Spleen (tissue), 7 donors: ENCODE results near the gene TUBB8.

Source experiments
- CTCF ChIP-seq, 11 experiments: fragments of 200-600 bp in 7 of 11; fragments of 450-650 bp in 4 of 11; sonication (generic) in 4 of 11; IDR thresholded peaks in 8 of 11; conservative IDR thresholded peaks in 3 of 11; 1 replicate in 7 of 11; 2 replicates in 4 of 11; pipeline versions ENCODE4 v1.4.0 to v1.8.0; 2016 to 2021; ENCODE audit warnings: antibody characterized with exemption in 11 of 11, inconsistent platforms in 4 of 11, mild to moderate bottlenecking in 1 of 11
- POLR2A ChIP-seq, 3 donors: fragments of 450-650 bp; IDR thresholded peaks; one replicate each; pipeline ENCODE4 v1.5.1; 2017; ENCODE audit warnings: antibody characterized with exemption in 3 of 3, mild to moderate bottlenecking in 1 of 3
- donor health status: DM: no; HTN: no; CAD: no; lungs with moderate emphysema.
- donor health status: DM: no; HTN: no; CAD: no.
- donor health status: DM: no; HTN: no; CAD: no.

DNA sequence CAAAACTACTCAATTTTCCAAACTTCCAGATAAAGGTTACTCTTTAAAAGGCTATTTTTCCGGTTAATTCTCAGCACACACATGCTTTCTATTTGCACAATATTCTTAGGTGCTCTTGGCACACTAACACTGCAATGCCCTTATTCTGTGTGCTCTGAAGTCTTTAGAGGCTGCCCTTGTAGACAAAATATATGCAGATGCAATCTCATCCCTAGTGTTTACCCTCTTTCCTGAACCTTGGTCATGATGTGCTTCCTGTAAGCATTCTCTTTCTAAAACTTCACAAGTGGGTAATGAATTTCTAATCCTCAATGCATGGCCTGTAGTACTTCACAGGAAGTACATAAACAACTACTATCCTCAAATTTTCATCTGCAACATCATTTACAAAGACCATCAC lies 41.1 kb upstream of the TUBB8 start:
- TF ChIP-seq CTCF (IDR thresholded peaks at IDR 0.05 in 8 of 11, conservative IDR thresholded peaks at IDR 0.05 in 3 of 11): no peak
- TF ChIP-seq POLR2A (IDR thresholded peaks at IDR 0.05): no peak
